Stomach (tissue), 4 donors: Measurements from ENCODE around the gene KATNIP.

Experiments used
- EP300 ChIP-seq: sonication (generic); formaldehyde crosslinking; IDR thresholded peaks from one replicate; pipeline ENCODE4 v1.6.1; 2017; ENCODE audit warnings: antibody characterized with exemption
- POLR2A ChIP-seq, 4 donors: fragments of 450-650 bp; IDR thresholded peaks; one replicate each; pipeline ENCODE4 v1.6.1; 2016; ENCODE audit warnings: antibody characterized with exemption in 4 of 4, control low read depth in 2 of 4, mild to moderate bottlenecking in 1 of 4, moderate library complexity in 1 of 4
- POLR2AphosphoS5 ChIP-seq, 3 donors: sonication (generic); formaldehyde crosslinking; IDR thresholded peaks; one replicate each; pipeline ENCODE4 v1.6.1; 2016; ENCODE audit warnings: antibody characterized with exemption in 3 of 3
- TF ChIP-seq, protein P1 (sequence below), 7 experiments: fragments of 450-650 bp in 4 of 7; fragments of 200-600 bp in 3 of 7; sonication (generic) in 3 of 7; IDR thresholded peaks; one replicate each; pipeline ENCODE4 v1.5.1; 2016 to 2019; ENCODE audit warnings: antibody characterized with exemption in 7 of 7, control low read depth in 2 of 7, mild to moderate bottlenecking in 1 of 7

DNA sequence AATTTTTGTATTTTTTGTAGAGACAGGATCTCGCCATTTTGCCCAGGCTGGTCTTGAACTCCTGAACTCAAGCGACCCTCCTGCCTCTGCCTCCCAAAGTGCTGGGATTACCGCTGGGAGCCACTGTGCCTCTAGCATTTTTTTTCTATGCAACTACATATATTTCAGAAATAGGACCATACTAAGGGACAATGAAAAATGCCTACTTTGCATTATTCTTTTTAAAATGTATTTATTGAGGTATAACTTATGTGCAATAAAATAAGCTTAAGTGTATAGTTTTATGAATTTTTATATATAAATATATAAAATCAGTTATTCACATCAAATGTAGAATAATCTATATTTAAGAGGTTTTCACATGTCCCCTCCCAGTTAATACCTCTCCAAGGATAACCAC, 38.1 kb downstream of the KATNIP start:
- TF ChIP-seq, protein P1, sequence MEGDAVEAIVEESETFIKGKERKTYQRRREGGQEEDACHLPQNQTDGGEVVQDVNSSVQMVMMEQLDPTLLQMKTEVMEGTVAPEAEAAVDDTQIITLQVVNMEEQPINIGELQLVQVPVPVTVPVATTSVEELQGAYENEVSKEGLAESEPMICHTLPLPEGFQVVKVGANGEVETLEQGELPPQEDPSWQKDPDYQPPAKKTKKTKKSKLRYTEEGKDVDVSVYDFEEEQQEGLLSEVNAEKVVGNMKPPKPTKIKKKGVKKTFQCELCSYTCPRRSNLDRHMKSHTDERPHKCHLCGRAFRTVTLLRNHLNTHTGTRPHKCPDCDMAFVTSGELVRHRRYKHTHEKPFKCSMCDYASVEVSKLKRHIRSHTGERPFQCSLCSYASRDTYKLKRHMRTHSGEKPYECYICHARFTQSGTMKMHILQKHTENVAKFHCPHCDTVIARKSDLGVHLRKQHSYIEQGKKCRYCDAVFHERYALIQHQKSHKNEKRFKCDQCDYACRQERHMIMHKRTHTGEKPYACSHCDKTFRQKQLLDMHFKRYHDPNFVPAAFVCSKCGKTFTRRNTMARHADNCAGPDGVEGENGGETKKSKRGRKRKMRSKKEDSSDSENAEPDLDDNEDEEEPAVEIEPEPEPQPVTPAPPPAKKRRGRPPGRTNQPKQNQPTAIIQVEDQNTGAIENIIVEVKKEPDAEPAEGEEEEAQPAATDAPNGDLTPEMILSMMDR (IDR thresholded peaks at IDR 0.05): no peak
- no peak for TF ChIP-seq EP300
- no peak for TF ChIP-seq POLR2AphosphoS5 (IDR thresholded peaks at IDR 0.05)
- TF ChIP-seq POLR2A (IDR thresholded peaks at IDR 0.05): no peak
